T follicular helper cell (primary cell): ENCODE results near the gene DYNLL1.
"Not testable (repeated sequence)": the region's sequence is repeated elsewhere in the genome, so short reads cannot be mapped to it uniquely, and the experiment has no call there.

Experiments
- DNase-seq: peaks from one replicate; pipeline ENCODE4 v3.0.0-alpha.2; 2020; ENCODE audit warnings: low read depth
- total RNA-seq, 2 experiments: gene quantifications; one replicate each; lab custom pipeline; 2026; lab: John Stamatoyannopoulos, UW

DYNLL1 gene
- total RNA-seq, result 33.5 to 59.2 reads per million in 2 experiments

GRCh38 chr12:120495731-120496412, at the start of gene DYNLL1:
TSS of gene DYNLL1 (plus strand) at chr12:120496113. CDS start at chr12:120496422, 309 bp downstream.
- DNase-seq, result peak; percentile 96

- not testable (repeated sequence) for DNase-seq
Observed at GRCh38 chr12:120446844-120447178, 49.1 kb upstream of the DYNLL1 start.

DNA sequence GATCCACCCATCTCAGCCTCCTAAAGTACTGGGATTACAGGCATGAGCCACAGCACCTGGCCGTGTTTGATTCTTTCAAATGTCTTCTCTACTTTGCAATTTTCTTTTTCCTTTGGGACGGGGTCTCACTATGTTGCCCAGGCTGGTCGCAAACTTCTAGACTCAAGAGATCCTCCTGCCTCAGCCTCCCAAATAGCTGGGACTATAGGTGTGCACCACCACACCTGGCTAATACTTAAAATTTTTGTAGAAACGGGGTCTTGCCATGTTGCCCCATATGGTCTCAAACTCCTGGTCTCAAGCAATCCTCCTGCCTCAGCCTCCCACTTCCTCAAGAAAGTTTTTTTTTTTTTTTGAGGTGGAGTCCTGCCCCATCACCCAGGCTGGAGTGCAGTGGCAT, 47.9 kb upstream of the DYNLL1 start:
- DNase-seq, result no peak

GRCh38 chr12:120452524-120452923, 43.4 kb upstream of the DYNLL1 start:
- DNase-seq, result not testable (repeated sequence)

- DNase-seq, result no peak
Observed at GRCh38 chr12:120453060-120453750, 42.7 kb upstream of the DYNLL1 start.

- DNase-seq, result no peak
Observed at GRCh38 chr12:120453977-120454376, 41.9 kb upstream of the DYNLL1 start.

GRCh38 chr12:120455302-120455701, 40.6 kb upstream of the DYNLL1 start:
- no peak for DNase-seq

DNA sequence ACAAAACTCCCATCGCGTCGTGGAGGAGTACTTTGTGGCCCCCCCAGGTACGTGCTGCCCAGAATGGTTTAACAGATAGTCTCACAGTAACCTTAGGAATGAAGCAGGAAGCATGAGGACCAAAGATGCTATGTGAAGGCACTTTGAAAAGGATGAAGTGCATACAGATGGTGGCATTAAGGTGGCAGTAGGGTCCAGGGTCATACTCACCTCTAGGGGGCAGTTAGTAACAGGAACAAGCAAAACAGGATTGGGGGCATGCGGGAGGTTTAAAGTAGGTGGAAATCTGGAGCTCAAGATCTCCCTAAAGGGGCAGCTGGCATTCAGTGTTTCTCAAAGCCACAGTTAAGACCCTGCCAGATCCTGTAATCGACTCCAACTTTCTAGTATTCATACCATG, 38.8 kb upstream of the DYNLL1 start:
- DNase-seq, result no peak

DNA sequence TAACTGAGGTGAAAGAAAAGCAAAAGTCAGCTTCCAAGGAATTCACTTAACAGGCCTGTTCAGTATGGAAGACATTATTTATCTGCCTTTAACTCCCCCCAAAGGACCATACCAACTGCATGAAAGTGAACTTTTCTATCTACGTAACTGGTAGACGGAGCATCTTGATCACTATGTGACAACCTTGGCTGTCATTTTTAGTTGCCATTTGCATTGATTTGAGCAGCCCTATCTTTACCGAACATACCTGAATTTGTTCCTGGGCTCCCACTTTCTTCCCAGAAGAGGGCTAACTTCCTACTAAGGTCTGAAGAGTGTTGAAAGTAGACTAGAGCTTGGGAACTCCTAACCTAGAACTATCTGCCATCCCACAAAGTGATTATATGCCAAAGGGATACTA, 35.8 kb upstream of the DYNLL1 start:
- no peak for DNase-seq

DNA sequence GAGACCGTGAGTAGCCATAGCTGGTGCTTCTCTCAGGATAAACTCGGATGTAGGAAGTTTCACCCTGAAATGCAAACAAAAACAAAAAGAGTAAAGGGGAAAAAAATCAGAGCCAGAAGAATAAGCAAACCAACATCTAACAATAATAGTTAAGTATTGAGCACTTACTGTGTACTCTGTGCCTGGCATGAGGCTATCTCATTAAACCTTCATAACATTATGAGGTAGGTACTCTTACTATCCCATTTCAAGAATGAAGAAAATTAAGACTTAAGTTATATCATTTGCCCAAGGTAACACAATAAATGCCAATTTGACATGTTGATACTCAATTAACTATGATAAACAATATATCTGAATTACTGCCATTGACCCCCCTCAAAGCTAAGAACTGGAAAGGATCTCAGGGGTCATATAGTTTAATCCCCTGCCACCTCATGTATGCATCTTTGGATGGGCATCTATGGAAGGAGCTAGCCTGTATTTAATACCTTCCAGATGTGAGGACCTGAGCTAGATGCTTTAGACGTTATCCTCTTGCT, 33.7 kb upstream of the DYNLL1 start:
- DNase-seq, result no peak

DNA sequence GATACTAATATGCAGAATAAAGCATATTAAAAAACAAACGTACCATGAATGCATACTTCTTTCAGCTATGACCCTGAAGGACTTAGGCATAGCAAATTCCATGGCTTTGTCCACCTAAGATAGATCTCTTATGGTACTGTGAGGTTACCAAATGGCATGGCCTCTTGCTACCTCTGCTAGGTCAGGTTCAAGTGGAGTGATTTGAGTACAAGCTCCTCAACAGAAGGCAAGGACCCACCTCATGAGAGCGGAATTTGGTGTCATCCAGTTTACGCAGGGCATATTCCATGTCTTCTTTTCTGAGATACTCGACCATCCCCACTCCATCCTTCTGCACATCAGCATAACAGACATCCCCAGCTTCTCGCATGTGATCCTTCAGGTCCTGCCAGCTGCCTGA, 32.2 kb upstream of the DYNLL1 start:
- DNase-seq, result no peak

GRCh38 chr12:120465756-120466155, 30.2 kb upstream of the DYNLL1 start:
- DNase-seq, result no peak

GRCh38 chr12:120466560-120467315, 29.2 kb upstream of the DYNLL1 start:
- peak; percentile 16 for DNase-seq

- no peak for DNase-seq
Observed at GRCh38 chr12:120467439-120467838, 28.5 kb upstream of the DYNLL1 start.

DNA sequence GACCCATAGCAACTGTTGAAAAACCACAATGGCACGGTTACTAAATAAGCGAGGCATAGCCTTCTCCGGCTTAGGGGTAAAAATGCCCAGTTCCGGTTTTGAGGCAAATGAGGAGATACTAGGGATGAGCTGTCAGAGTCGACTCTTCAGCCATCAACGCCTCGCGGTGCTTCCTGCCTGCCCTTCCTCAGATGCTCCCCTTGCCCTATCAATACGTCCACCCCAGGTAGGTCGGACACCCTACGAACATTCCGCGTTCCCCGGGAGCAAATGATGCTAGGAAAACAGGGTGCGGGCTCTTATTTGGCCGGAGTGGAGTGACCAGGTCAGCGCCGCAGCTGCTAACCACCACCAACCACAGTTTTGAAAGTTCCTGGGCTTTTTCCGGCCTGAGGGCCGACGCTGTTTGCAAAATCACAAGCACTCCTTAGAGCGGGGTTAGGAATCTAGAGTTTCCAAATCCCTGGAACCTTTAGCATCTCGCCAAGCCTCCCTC, 27.5 kb upstream of the DYNLL1 start:
- no peak for DNase-seq

DNA sequence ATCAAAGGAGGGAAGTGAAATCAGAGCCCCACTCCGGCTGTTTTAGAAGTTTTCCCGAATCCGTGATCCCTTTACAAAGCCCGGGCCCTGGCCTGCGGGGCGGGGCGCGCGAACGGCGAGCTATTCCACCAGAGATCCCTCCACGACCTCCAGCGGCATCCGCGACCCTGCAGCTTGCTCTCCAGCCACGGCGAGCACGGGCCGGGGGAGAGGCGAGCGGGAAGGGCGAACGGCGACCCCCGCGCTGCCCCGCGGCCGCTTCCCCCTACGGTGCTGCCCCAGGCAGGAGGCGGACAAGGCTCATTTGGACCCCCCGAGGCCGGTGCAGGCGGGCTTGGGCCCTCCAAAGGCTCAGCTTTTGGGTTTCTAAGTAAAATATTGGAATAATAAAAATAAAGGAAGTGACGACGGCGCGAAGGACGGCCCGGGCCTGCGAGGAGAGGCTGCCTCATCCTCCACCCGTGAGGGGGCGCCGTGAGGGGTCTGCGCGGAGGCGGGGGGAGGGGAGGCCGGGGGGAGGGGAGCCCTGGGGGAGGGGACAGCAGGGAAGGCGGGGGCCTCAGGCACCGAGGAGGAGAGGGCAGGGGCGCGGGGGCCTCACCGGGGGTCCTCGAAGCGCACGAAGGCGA, 27.0 kb upstream of the DYNLL1 start:
- DNase-seq, result no peak

- DNase-seq, result peak; percentile 96
Observed at GRCh38 chr12:120469450-120470149, 26.3 kb upstream of the DYNLL1 start, which contains the start of gene SRSF9. TSS of gene SRSF9 (minus strand) at chr12:120469748. CDS start at chr12:120469609, 139 bp downstream.

GRCh38 chr12:120470150-120470784, 25.6 kb upstream of the DYNLL1 start:
- DNase-seq, result no peak

DNA sequence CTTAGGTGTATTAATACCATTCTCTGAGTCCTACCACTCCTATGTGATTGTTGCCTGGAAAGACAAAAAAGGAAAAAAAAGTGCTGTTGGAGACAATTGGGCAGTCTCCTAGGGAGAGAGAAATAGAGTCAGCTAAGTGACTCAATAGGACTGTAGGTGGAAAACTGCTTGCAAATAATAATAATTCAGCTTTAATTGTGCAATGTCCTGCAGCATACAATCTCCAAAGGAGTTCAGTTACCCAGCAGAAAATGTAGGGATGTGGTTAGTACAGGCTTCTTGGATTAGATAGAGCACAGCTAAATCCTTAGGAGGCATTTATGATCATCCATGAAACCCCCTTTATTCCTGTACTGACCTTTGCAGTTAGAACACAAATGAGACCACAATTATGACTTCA, 23.4 kb upstream of the DYNLL1 start:
- no peak for DNase-seq

DNA sequence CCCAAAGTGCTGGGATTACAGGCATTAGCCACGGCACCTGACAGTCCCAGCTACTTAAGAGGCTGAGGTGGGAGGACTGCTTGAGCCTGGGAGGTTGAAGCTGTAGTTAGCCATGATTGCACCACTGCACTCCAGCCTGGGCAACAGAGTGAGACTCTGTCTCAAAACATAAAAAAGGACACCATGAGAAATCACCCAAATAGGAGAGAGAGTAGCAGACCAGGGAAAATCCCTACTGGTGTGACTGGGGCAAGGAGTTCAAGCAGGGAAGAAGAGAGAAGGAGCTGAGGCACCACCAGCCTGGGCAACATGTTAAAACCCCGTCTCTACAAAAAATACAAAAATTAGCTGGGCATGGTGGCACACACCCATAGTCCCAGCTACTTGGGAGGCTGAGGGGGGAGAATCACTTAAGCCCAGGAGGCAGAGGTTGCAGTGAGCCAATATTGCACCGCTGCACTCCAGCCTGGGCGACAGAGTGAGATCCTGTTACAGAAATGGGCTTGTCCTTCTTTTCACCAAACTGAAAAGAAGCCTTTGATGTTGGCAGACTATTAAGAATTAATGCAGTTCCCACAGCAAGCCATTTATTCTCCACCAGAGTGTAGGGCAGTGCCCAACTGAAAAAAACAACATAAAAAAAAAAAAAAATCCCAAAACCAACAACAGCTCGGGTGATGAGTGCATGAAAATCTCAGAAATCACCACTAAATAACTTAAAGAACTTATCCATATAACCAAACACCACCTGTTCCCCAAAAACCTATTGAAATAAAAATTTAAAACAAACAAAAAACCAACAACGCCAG, 21.9 kb upstream of the DYNLL1 start:
- no peak for DNase-seq
